HG03045 (cell line): ENCODE data around the gene PCDHGA4.
"Not testable (repeated sequence)": the region's sequence is repeated elsewhere in the genome, so short reads cannot be mapped to it uniquely, and the experiment has no call there.

Experiments
- ATAC-seq: cut with Tn5 transposase; IDR thresholded peaks from one replicate; pipeline ENCODE4 v1.9.1; 2021; ENCODE audit warnings: mild to moderate bottlenecking, moderate library complexity; ENCODE audit not compliant: unreplicated experiment

The PCDHGA4 gene

GRCh38 chr5:141346017-141346416 lies 8.8 kb upstream of the PCDHGA4 start:
- not testable (repeated sequence) for ATAC-seq

DNA sequence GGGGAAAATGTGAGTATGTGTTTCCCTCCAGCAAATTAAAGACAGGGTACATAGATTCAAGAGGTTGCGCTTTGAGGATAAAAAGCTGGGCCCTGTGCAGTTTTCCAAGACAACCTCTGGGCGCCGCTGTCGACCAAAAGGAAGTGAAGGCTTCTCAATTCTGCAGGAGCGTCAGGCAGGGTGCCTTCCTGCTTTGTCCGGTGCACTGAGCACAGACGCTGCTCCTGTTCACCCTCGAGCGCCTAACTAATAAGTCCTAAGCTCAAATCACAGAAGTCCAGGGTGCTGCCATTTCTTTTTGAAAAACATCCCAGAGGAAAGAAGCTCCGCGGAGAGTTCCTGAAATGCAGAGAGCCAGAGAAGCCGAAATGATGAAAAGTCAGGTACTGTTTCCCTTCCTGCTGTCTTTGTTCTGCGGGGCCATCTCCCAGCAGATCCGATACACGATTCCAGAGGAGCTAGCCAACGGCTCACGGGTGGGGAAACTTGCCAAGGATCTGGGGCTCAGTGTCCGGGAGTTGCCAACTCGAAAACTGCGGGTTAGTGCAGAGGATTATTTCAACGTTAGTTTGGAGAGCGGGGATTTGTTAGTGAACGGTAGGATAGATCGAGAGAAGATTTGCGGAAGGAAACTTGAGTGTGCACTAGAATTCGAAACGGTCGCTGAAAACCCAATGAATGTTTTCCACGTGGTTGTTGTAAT lies 4.8 kb upstream of the PCDHGA4 start, which contains the start of gene PCDHGB1:
PCDHGB1 (plus strand) TSS at position 183 of the 703 bp plus-strand sequence; CDS start at position 345, 162 bp downstream.
- no peak for ATAC-seq

DNA sequence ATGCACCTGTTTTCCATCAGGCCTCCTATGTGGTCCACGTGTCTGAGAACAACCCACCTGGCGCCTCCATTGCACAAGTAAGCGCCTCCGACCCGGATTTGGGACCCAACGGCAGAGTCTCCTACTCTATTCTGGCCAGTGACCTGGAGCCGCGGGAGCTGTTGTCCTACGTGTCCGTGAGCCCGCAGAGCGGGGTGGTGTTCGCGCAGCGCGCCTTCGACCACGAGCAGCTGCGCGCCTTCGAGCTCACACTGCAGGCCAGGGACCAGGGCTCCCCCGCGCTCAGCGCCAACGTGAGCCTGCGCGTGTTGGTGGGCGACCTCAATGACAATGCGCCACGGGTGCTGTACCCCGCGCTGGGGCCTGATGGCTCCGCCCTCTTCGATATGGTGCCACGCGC lies 3.2 kb upstream of the PCDHGA4 start:
- ATAC-seq, result no peak

GRCh38 chr5:141355641-141356040 lies 820 bp downstream of the PCDHGA4 start:
- no peak for ATAC-seq

- no peak for ATAC-seq
Observed at GRCh38 chr5:141356133-141356532, 1.3 kb downstream of the PCDHGA4 start.

DNA sequence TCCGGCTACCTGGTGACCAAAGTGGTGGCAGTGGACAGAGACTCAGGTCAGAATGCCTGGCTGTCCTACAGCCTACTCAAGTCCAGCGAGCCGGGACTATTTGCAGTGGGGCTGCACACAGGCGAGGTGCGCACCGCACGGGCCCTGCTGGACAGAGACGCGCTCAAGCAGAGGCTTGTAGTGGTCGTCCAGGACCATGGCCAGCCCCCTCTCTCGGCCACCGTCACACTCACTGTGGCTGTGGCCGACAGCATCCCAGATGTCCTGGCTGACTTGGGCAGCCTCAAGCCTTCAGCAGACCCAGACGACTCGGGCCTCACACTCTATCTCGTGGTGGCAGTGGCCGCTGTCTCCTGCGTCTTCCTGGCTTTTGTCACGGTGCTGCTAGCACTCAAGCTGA lies 2.1 kb downstream of the PCDHGA4 start:
- no peak for ATAC-seq

DNA sequence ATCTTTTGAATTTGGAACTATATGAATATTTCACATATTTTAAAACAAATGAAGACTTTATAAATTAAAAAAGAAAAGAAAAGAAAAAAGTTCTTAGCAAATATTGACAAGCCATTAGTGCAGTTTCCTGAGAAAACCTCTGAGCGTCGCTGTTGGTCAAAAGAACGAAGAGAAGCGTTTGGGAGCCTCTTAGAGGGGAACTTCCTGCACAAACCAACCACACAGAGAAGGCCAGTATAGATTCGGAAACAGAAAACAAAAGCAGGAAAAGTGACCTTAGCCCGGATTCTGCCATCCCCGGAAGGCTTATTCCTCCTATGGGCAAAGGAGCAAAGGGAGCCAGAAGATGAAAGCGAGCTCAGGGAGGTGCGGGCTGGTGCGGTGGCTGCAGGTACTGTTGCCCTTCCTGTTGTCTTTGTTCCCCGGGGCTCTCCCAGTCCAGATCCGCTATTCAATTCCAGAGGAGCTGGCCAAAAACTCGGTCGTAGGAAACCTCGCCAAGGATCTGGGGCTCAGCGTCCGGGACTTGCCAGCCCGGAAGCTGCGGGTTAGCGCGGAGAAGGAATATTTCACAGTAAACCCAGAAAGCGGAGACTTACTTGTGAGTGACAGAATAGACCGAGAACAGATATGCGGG lies 5.1 kb downstream of the PCDHGA4 start, which contains the start of gene PCDHGB2:
PCDHGB2 (plus strand) TSS at position 205 of the 637 bp plus-strand sequence; CDS start at position 347, 142 bp downstream.
- ATAC-seq, result no peak

- no peak for ATAC-seq
Observed at GRCh38 chr5:141360685-141361084, 5.9 kb downstream of the PCDHGA4 start.

- ATAC-seq, result no peak
Observed at GRCh38 chr5:141362719-141363118, 7.9 kb downstream of the PCDHGA4 start.

- ATAC-seq, result no peak
Observed at GRCh38 chr5:141363952-141364660, 9.3 kb downstream of the PCDHGA4 start, which contains the start of gene PCDHGA5. TSS of gene PCDHGA5 (plus strand) at chr5:141364162. CDS start at chr5:141364331, 169 bp downstream.

DNA sequence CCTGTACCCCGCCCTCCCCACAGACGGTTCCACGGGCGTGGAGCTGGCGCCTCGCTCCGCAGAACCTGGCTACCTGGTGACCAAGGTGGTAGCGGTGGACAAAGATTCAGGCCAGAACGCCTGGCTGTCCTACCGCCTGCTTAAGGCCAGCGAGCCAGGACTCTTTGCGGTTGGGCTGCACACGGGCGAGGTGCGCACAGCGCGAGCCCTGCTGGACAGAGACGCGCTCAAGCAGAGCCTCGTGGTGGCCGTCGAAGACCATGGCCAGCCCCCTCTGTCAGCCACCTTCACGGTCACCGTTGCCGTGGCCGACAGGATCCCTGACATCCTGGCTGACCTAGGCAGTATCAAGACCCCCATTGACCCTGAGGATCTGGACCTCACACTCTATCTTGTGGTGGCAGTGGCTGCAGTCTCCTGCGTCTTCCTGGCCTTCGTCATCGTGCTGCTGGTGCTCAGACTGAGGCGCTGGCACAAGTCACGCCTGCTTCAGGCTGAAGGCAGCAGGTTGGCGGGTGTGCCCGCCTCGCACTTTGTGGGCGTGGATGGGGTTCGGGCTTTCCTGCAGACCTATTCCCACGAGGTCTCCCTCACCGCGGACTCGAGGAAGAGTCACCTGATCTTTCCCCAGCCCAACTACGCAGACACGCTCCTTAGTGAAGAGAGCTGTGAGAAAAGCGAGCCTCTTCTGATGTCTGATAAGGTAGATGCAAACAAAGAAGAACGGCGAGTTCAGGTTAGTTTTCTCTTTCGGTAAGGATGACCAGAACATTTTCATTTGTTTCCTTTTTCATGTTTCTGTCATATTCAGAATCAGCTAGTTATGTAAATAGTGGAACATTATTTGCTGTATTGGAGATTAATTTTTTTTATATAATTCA lies 11.4 kb downstream of the PCDHGA4 start:
- ATAC-seq, result no peak

GRCh38 chr5:141369994-141370848 lies 15.4 kb downstream of the PCDHGA4 start, which contains the start of gene PCDHGB3:
TSS of gene PCDHGB3 (plus strand) at chr5:141370242. CDS start at chr5:141370395, 153 bp downstream.
- peak; percentile 61 for ATAC-seq

DNA sequence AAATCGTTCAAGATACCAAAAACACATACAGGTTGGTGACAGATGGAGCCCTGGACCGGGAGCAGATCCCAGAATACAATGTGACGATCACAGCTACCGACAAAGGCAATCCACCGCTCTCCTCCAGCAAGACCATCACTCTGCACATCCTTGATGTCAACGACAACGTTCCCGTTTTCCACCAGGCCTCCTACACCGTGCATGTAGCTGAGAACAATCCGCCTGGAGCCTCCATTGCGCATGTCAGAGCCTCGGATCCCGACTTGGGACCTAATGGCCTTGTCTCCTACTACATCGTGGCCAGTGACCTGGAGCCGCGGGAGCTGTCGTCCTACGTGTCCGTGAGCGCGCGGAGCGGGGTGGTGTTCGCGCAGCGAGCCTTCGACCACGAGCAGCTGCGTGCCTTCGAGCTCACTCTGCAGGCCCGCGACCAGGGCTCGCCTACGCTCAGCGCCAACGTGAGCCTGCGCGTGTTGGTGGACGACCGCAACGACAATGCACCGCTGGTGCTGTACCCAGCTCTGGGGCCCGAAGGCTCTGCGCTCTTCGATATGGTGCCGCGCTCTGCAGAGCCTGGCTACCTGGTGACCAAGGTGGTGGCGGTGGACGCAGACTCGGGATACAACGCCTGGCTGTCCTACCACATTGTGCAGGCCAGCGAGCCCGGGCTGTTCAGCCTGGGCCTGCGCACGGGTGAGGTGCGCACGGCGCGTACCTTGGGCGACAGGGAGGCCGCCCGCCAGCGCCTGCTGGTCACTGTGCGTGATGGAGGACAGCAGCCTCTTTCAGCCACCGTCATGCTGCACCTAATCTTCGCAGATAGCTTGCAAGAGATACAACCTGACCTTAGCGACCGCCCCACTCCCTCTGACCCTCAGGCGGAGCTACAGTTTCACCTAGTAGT lies 17.0 kb downstream of the PCDHGA4 start:
- no peak for ATAC-seq

GRCh38 chr5:141373673-141374317 lies 19.0 kb downstream of the PCDHGA4 start, which contains the start of gene PCDHGA6:
TSS of gene PCDHGA6 (plus strand) at chr5:141373891. CDS start at chr5:141374084, 193 bp downstream.
- ATAC-seq, result no peak

GRCh38 chr5:141374627-141375026 lies 19.8 kb downstream of the PCDHGA4 start:
- no peak for ATAC-seq

DNA sequence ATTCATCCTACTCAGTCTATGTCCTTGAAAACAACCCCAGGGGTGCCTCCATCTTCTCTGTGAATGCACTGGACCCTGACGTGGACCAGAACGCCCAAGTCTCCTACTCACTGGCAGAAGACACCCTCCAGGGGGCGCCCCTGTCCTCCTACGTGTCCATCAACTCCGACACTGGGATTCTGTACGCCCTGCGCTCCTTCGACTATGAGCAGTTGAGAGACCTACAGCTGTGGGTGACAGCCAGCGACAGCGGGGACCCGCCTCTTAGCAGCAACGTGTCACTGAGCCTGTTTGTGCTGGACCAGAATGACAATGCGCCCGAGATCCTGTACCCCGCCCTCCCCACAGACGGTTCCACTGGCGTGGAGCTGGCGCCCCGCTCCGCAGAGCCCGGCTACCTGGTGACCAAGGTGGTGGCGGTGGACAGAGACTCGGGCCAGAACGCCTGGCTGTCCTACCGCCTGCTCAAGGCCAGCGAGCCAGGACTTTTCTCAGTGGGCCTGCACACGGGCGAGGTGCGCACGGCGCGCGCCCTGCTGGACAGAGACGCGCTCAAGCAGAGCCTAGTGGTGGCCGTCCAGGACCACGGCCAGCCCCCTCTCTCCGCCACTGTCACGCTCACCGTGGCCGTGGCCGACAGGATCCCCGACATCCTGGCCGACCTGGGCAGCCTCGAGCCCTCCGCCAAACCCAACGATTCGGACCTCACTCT lies 20.8 kb downstream of the PCDHGA4 start:
- ATAC-seq, result not testable (repeated sequence)
